ENCODE data around the gene MRPS7.
A peak's percentile ranks its signal among the peaks of the same experiment; 100 is the strongest.
"Not testable (repeated sequence)": the region's sequence is repeated elsewhere in the genome, so short reads cannot be mapped to it uniquely, and the experiment has no call there.

MRPS7 gene

GRCh38 chr17:75270966-75271232 is 9.2 kb downstream of the MRPS7 start, which contains the start of gene MIF4GD:
TSS of gene MIF4GD (minus strand) at chr17:75271231. CDS start at chr17:75270195, 1,036 bp downstream.
- H3K4me3 ChIP-seq (ENCODE audit: low read depth, low read length) = peak within 1 kb of the TSS; percentile 83

- H3K4me3 ChIP-seq (ENCODE audit: low read depth, low read length) = peak overlapping the region; percentile 75
Observed at GRCh38 chr17:75271233-75271954, 9.7 kb downstream of the MRPS7 start.

- peak overlapping the region; percentile 75 for H3K4me3 ChIP-seq (ENCODE audit: low read depth, low read length)
Observed at GRCh38 chr17:75271955-75272847, 10.5 kb downstream of the MRPS7 start.

GRCh38 chr17:75272848-75273184 is 11.1 kb downstream of the MRPS7 start:
- H3K4me3 ChIP-seq (ENCODE audit: low read depth, low read length) = no peak overlapping the region

GRCh38 chr17:75273977-75274708 is 12.5 kb downstream of the MRPS7 start:
- H3K4me3 ChIP-seq (ENCODE audit: low read depth, low read length) = no peak overlapping the region

GRCh38 chr17:75277664-75278071 is 16.0 kb downstream of the MRPS7 start:
- H3K4me3 ChIP-seq (ENCODE audit: low read depth, low read length) = no peak overlapping the region

GRCh38 chr17:75280189-75280588 is 18.5 kb downstream of the MRPS7 start:
- H3K4me3 ChIP-seq (ENCODE audit: low read depth, low read length) = not testable (repeated sequence)

- no peak overlapping the region for H3K4me3 ChIP-seq (ENCODE audit: low read depth, low read length)
Observed at GRCh38 chr17:75285123-75285522, 23.4 kb downstream of the MRPS7 start.

GRCh38 chr17:75287221-75287620 is 25.5 kb downstream of the MRPS7 start:
- no peak overlapping the region for H3K4me3 ChIP-seq (ENCODE audit: low read depth, low read length)

- H3K4me3 ChIP-seq (ENCODE audit: low read depth, low read length) = peak overlapping the region; percentile 82
Observed at GRCh38 chr17:75288359-75288758, 26.7 kb downstream of the MRPS7 start.

- H3K4me3 ChIP-seq (ENCODE audit: low read depth, low read length) = peak overlapping the region; percentile 82
Observed at GRCh38 chr17:75288770-75289114, 27.1 kb downstream of the MRPS7 start.

- H3K4me3 ChIP-seq (ENCODE audit: low read depth, low read length) = peak within 1 kb of the TSS; percentile 82
Observed at GRCh38 chr17:75289115-75289831, 27.6 kb downstream of the MRPS7 start, which contains the start of gene SLC25A19. TSS of gene SLC25A19 (minus strand) at chr17:75289433. CDS start at chr17:75286764, 2,669 bp downstream.

- peak overlapping the region; percentile 56 for H3K4me3 ChIP-seq (ENCODE audit: low read depth, low read length)
Observed at GRCh38 chr17:75289832-75290337, 28.2 kb downstream of the MRPS7 start.

- H3K4me3 ChIP-seq (ENCODE audit: low read depth, low read length) = not testable (repeated sequence)
Observed at GRCh38 chr17:75292810-75293448, 31.2 kb downstream of the MRPS7 start.

- no peak overlapping the region for H3K4me3 ChIP-seq (ENCODE audit: low read depth, low read length)
Observed at GRCh38 chr17:75295201-75296158, 33.8 kb downstream of the MRPS7 start.

GRCh38 chr17:75300280-75300679 is 38.6 kb downstream of the MRPS7 start:
- no peak overlapping the region for H3K4me3 ChIP-seq (ENCODE audit: low read depth, low read length)

GRCh38 chr17:75301049-75301448 is 39.4 kb downstream of the MRPS7 start:
- H3K4me3 ChIP-seq (ENCODE audit: low read depth, low read length) = no peak overlapping the region

GRCh38 chr17:75301502-75302206 is 40.0 kb downstream of the MRPS7 start:
- no peak overlapping the region for H3K4me3 ChIP-seq (ENCODE audit: low read depth, low read length)
